HFF-Myc (cell line): ENCODE results near the gene NBEA.

ENCODE experiments used
- DNase-seq: peaks from one replicate; pipeline ENCODE4 v3.0.0-alpha.2; 2011; ENCODE audit warnings: low read depth; ENCODE audit errors: extremely low read depth
- H3K4me3 ChIP-seq: replicated peaks from 2 replicates; pipeline ENCODE4 v1.5.1; 2011; ENCODE audit warnings: low read depth, mild to moderate bottlenecking, control low read depth, low read length
- TF ChIP-seq, protein P1 (sequence below): IDR thresholded peaks from 2 replicates; pipeline ENCODE4 v1.5.1; 2012; ENCODE audit warnings: mild to moderate bottlenecking, low read depth, low read length, control low read depth; ENCODE audit errors: missing control alignments

NBEA gene

DNA sequence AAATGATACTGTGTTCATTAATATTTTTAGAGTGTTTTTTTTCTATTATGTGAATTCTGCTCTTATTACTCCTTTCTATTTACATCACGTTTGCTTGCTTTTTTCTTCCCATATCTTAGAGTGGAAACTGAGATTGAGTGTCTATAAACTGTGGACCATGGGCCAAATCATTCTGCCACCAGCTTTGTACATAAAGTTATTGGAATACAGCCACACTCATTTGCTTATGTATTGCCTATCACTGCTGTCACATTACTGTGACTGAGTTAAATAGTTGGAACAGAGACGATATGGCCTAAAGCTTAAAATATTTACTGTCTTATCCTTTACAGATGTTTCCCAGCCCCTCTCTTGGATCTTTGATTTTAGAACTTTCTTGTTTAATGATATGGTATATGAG lies 274.1 kb downstream of the NBEA start:
- H3K4me3 ChIP-seq = no peak overlapping the region
- no peak for DNase-seq
- TF ChIP-seq, protein P1, sequence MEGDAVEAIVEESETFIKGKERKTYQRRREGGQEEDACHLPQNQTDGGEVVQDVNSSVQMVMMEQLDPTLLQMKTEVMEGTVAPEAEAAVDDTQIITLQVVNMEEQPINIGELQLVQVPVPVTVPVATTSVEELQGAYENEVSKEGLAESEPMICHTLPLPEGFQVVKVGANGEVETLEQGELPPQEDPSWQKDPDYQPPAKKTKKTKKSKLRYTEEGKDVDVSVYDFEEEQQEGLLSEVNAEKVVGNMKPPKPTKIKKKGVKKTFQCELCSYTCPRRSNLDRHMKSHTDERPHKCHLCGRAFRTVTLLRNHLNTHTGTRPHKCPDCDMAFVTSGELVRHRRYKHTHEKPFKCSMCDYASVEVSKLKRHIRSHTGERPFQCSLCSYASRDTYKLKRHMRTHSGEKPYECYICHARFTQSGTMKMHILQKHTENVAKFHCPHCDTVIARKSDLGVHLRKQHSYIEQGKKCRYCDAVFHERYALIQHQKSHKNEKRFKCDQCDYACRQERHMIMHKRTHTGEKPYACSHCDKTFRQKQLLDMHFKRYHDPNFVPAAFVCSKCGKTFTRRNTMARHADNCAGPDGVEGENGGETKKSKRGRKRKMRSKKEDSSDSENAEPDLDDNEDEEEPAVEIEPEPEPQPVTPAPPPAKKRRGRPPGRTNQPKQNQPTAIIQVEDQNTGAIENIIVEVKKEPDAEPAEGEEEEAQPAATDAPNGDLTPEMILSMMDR = no peak

GRCh38 chr13:35219021-35219420 lies 277.0 kb downstream of the NBEA start:
- H3K4me3 ChIP-seq = no peak overlapping the region
- TF ChIP-seq, protein P1 = no peak
- no peak for DNase-seq

- TF ChIP-seq, protein P1 = no peak
- no peak for DNase-seq
- H3K4me3 ChIP-seq = no peak overlapping the region
These were observed 283.1 kb downstream of the NBEA start for GRCh38 chr13:35225159-35225558.

GRCh38 chr13:35225582-35225981 lies 283.5 kb downstream of the NBEA start:
- no peak for DNase-seq
- TF ChIP-seq, protein P1 = no peak
- no peak overlapping the region for H3K4me3 ChIP-seq

- H3K4me3 ChIP-seq = no peak overlapping the region
- TF ChIP-seq, protein P1 = no peak
- DNase-seq = no peak
These were observed 286.5 kb downstream of the NBEA start for GRCh38 chr13:35228536-35228935.

DNA sequence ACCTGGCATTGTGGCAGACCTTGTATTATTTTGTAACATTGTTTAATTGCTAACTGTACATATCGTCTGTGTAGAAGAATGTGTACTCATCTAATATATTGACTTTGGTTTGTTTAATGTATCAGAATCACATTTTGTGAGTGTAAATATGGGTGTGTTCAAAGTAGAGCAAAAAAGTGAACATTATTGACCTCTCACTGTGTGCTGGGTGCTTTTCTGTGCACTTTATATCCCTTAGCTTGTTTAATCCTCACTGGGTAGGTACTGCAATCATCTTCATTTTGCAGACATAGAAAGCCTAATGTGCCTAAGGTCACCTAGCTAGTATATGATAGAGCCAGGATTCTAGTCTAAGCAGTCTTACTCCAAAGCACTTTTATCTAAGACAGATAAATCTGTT lies 289.4 kb downstream of the NBEA start:
- H3K4me3 ChIP-seq = no peak overlapping the region
- TF ChIP-seq, protein P1 = no peak
- no peak for DNase-seq

- no peak for DNase-seq
- TF ChIP-seq, protein P1 = no peak
- no peak overlapping the region for H3K4me3 ChIP-seq
These were observed 296.2 kb downstream of the NBEA start for GRCh38 chr13:35238274-35238673.
